H7 (cell line): Measurements from ENCODE around the gene PRKCB. TPM values are rescaled to one million over a fixed set of nuclear protein-coding genes. Genes with fewer than 3 reads are reported as not detected.

Source experiments
- DNase-seq: peaks from one replicate; pipeline ENCODE4 v3.0.0; 2012
- H3K27me3 ChIP-seq: 2 replicates; pipeline ENCODE4 v1.6.0; 2011; ENCODE audit warnings: mild to moderate bottlenecking, low read length; ENCODE audit not compliant: control insufficient read depth, insufficient read depth
- H3K36me3 ChIP-seq: replicated peaks from 2 replicates; pipeline ENCODE4 v1.5.1; 2011; ENCODE audit warnings: low read length; ENCODE audit not compliant: control insufficient read depth, insufficient read depth
- H3K4me3 ChIP-seq: 2 replicates; pipeline ENCODE4 v1.5.1; 2011; ENCODE audit warnings: low read depth, mild to moderate bottlenecking, control low read depth, low read length, moderate library complexity; ENCODE audit not compliant: insufficient read depth
- total RNA-seq: library from RNA; depleted of rRNA; stranded (reverse); fragments of >200 nt; shearing (Covaris generic); gene quantifications from 2 replicates; pipeline ENCODE4 v1.2.3, GENCODE V29; 2014

PRKCB gene
- total RNA-seq, 1 experiment from 2014 or later, result 0.80 TPM

DNA sequence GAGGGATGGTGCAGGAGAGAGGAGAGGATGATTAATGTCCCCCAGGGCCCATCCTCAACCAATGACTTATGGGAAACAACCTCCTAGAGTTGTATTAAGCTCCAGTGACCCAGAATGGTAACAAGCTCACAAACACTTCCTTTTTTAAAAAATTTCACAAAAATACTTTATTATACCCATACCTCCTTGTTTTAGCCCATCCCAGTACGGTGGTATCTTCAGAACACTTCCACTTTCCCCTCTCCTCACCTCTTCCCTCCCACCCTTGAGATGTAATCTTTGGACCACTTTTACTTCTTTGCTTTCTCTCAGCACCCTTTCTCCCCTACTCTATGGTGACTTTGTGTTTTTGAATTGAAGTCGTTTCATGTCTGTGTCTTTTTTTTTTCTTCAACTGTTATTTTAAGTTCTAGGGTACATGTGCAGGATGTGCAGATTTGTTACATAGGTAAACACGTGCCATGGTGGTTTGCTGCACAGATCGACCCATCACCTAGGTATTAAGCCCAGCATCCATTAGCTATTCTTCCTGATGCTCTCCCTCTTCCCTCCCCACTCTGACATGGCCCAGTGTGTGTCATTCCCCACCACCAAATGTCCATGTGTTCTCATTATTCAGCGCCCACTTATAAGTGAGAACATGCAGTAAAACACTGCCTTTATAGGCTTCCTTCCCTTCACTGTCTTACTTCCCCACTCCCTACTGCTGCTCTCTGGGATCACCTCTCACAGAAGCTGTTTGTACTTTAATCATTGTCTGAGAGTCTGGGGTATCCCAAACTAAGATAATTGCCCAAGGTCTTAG lies 124.5 kb downstream of the PRKCB start:
- Histone ChIP-seq H3K27me3 (no peaks in the 10 kb centered on the region), H3K36me3 (no peaks in the 10 kb centered on the region)

DNA sequence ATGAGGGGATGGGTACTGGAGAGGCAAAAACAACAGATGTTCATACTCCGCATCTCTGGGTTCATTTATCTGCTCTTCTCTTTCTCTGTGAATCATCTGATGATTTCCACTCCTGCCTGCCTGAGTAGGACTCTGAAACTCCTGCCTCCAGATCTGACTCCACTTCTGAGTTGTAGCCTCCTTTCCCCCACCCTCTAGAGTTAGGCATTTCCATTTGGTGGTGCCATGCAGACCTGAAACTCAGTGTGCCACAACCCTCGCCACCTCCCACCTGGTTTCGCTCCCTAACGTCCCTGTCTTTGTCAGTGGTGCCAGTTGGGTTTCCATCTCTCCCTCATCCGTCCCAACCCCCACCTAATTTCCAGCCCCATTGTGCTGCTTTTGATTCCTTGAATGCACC lies 126.2 kb downstream of the PRKCB start:
- no peaks in the 10 kb centered on the region for H3K36me3 ChIP-seq
- H3K27me3 ChIP-seq, result no peaks in the 10 kb centered on the region; the same call in 1 of the 2 replicates
- DNase-seq, result no peak
- H3K4me3 ChIP-seq, result no peak overlapping the region

More for the DNA sequence above, 124.5 kb downstream of the PRKCB start:
- H3K4me3 ChIP-seq, result no peak overlapping the region
- no peak for DNase-seq

DNA sequence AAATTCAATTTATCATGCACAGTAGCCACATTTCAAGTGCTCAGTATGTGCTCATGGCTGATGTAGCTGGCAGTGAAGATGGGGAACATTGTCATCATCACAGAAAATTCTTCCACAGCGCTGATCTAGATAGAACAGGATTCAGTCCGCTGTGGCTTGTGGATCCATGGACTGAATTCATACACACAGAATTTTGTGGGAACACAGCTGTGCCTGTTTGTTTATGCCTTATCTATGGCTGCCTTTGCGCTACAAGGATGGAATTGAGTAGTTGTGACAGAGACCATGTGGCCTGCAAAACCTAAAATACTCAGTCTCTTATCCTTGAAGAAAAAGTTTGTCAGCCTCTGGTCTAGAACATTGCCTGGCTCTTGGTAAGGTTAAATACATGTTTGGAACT lies 128.4 kb downstream of the PRKCB start:
- no peak for DNase-seq
- H3K4me3 ChIP-seq, result no peak overlapping the region
- no peaks in the 10 kb centered on the region for H3K36me3 ChIP-seq
- no peaks in the 10 kb centered on the region; the same call in 1 of the 2 replicates for H3K27me3 ChIP-seq

DNA sequence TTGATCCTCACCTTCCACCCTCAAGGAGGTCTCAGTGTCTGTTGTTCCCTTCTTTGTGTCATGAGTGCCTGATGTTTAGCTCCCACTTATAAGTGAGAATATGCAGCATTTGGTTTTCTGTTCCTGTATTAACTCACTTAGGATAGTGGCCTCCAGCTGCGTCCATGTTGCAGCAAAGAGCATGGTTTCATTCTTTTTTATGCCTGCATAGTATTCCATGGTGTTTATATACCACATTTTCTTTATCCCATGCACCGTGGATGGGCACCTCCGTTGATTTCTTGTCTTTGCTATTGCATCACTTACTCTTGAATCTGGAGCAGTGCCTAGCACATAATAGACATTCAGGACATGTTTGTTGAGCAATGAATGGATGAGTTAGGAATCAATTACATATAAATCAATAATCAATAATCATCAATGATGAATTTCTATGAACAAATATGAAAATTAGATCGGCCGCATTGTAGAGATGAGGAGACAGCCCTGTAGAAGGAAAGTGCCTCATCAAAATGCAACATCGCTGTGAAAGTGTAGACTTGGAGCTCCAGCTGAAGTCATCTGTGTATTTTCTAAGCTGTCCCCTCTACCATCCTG lies 129.5 kb downstream of the PRKCB start:
- Histone ChIP-seq H3K36me3 (no peaks in the 10 kb centered on the region), H3K4me3 (no peak overlapping the region), H3K27me3 (no peaks in the 10 kb centered on the region; the same call in 1 of the 2 replicates)
- no peak for DNase-seq

DNA sequence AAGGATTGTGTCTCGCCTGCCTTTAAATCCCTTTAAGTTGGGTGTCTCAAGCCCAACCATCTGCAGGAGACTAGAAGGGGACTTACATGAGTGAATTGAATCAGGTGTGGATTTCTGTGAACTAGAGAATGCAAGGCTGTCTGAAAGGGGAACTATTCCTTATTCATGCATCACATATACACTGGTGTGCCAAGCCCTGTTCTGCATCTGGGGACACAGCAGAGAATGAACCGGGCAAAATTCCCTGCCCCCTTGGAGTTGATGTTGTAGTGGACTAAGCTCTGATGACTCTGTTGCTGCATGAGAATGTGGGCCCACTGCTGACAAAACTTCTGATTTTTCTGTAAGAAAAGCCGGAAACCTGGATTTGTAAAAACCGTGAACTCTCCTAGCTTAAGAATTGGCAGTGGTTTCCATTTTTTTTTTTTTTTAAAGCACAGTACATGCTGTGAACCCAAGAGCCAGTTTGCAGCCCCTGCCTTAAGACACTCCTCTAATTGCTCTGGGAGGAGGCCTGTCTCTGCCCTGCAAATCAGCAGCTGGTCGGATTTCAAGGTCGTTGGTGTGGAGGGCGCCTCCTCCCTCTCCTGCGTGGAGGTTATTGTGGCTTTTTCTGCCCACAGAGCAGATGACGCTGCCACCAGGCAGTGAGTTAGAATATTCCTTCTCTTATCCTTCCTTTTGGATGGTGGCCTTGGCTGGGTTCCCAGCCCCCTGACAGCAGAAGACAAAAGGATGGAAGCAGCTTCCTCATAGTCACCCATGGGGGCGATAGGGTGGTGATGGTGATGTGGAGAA lies 131.0 kb downstream of the PRKCB start:
- Histone ChIP-seq H3K27me3 (peaks cover 2% of the 10 kb centered on the region; the same call in 1 of the 2 replicates), H3K36me3 (no peaks in the 10 kb centered on the region), H3K4me3 (no peak overlapping the region)
- no peak for DNase-seq

DNA sequence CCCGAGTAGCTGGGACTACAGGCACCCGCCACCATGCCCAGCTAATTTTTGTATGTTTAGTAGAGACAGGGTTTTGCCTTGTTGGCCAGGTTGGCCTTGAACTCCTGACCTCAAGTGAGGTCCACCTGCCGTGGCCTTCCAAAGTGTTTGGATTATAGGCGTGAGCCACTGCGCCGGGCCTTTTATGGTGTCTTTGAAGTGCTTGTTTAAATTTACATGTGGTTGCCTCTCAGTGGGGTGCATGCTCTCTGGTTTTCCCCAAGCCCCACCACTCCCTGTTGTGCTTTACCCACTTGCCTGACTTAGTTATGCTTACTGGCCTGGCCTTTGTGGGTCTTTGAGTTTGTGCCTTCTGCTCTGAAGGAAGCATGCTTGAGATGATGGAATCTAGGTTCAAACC lies 132.0 kb downstream of the PRKCB start:
- DNase-seq, result no peak

DNA sequence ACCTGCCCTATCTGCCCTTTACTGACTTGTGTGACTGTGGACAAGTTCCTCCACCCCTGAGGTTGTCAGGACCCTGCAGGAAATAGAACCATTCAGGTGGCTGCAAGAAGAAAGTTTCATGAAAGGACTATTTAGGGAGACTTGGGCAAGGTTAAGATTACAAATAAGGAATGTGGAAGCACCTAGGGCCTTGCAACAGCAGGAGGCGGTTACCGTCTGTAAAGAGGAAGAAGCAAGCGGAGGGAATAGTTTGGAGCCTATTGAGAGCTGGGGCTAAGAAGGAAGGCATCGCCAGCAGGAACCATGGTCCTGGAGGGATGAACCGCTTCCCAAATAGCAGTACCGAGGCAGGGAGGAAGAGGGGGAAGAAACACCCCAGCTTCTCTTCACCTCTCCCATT lies 132.4 kb downstream of the PRKCB start:
- DNase-seq, result no peak
- Histone ChIP-seq H3K27me3 (peaks cover 2% of the 10 kb centered on the region; the same call in 1 of the 2 replicates), H3K4me3 (no peak overlapping the region), H3K36me3 (no peaks in the 10 kb centered on the region)

More for the DNA sequence above, 132.0 kb downstream of the PRKCB start:
- Histone ChIP-seq H3K36me3 (no peaks in the 10 kb centered on the region), H3K27me3 (peaks cover 2% of the 10 kb centered on the region; the same call in 1 of the 2 replicates), H3K4me3 (no peak overlapping the region)

DNA sequence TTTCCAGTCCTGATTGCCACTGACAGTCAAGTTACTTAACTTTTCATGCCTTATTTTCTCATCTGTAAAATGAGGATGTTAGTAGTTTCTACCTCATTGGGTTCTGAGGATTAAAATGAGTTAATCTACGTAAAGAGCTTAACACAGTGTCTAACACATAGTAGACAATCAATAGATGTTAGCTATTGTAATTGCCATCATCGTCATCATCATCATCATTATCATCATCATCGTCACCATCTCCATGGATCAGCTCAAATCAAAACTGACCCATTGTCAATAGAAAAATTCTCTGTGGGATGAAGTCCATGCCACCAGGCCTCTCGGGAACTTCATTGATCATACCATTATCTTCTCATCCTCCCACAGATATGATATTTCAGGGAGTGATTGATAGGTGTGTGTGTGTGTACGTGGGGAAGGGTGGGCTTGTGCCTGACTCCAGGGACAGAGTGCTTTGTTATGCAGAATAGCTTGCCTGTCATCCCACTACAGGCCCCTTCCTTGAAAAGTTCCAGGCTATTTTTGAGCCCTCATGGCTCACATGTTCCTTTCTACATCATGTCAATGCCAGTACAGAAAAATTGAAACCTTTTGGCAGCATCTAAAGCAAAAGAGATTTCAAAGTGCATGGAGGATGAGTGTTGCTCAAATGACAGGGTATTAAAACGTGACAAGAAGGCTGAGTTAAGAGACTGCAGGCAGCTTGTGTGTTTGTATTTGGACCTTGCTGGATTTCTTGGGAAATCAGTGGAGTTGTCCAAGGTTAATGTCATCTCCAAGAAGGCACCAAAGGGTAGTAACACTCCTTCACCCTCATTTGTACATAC lies 133.9 kb downstream of the PRKCB start:
- H3K27me3 ChIP-seq, result peaks cover 2% of the 10 kb centered on the region; the same call in 1 of the 2 replicates
- H3K4me3 ChIP-seq, result no peak overlapping the region
- DNase-seq, result no peak
- no peaks in the 10 kb centered on the region for H3K36me3 ChIP-seq

DNA sequence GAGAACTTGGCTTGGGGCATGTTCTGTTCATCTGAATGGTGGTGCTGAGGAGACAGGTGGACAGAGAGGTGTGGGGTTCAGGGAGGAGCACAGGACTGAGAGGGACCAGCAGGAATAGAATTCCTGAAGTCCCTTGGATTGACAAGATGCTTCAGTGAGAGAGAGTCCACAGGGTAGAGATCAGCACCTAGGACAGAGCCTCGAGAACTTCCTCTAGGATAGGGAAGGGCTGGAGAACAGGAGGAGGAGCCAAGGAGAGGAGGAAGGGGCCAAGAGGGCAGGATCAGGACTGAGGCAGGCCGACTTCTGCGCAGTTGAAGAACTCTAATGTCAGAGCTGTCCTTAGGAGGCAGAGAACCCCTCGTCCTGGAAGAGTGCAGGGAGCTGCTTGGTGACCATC lies 138.4 kb downstream of the PRKCB start:
- H3K27me3 ChIP-seq, result peaks cover 2% of the 10 kb centered on the region; the same call in 1 of the 2 replicates
- DNase-seq, result peak; percentile 69

DNA sequence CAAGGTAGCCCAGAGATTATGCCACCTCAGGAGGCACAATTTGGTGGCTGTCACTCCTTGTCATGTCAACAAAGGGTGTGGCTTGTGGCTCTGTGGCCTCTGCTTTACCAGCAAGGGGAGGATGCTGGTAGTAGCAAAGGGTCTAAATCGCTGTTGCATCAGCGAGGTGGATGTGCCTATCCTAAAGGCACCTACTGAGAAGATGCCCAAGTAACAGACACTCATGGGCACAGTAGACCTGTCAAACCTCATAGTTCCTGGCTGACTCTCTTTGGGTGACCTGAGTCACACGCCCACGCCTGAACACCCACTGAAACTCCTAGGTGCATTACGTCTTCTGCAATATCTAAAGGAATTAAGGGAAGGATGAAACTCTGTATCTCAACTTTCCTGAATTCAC lies 139.5 kb downstream of the PRKCB start:
- peaks cover 2% of the 10 kb centered on the region; the same call in 1 of the 2 replicates for H3K27me3 ChIP-seq
- H3K36me3 ChIP-seq, result no peaks in the 10 kb centered on the region
- H3K4me3 ChIP-seq, result no peak overlapping the region
- no peak for DNase-seq

More for the DNA sequence above, 138.4 kb downstream of the PRKCB start:
- H3K36me3 ChIP-seq, result no peaks in the 10 kb centered on the region
- H3K4me3 ChIP-seq, result no peak overlapping the region

DNA sequence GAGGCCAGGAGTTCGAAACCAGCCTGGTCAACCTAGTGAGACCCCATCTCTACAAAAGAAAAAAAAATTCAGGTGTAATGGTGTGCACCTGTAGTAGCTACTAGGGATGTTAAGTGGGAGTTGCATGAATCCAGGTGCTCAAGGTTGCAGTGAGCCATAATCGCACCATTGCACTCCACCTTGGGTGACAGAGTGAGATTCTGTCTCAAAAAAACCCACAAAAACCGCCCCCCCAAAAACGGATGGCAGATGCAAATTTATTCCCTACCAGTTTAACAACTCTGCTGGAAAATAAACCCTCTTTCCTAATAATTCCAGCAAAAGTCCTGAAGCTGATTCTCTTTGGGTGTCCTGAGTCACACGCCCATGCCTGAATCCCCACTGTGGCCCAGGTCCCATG lies 140.3 kb downstream of the PRKCB start:
- Histone ChIP-seq H3K36me3 (no peaks in the 10 kb centered on the region), H3K27me3 (peaks cover 2% of the 10 kb centered on the region; the same call in 1 of the 2 replicates), H3K4me3 (no peak overlapping the region)
- no peak for DNase-seq

DNA sequence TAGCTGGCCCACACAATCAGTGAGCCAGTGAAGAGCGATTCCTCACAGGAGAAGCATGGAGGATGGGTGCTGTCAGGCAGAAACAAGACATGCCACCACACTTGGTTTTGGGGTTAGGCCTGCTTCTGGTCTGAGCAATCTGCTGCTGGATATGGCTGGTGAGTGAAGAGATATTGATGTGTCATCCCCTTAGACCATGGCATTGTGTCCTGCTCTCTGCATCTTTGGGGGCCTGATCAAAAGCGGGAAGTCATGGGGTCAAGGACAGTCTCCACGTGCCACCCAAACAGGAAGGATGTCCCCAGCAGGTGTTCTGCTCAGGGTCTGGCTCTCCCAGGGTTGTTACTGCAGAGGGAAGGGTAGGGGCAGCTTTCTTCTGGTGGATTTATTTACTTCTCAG lies 140.7 kb downstream of the PRKCB start:
- DNase-seq, result no peak

DNA sequence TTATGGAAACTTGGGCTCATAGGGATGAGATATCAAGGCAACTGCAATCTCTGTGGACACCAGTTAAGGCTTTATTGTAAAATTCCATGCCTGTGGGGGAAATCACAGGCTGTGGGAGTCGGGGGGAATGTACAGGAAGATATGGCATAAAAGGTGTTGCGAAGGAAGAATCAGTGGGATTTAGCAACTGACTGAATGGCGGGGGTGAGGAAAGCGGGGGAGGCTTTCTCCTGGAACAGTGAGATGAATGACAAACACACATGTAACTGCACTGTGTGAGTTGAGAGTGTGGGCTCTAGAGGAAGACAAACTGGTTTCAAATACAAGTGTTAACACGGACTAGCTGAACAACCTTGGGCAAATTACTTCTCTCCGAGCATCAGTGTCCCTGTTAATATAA lies 143.7 kb downstream of the PRKCB start:
- H3K4me3 ChIP-seq, result no peak overlapping the region
- no peak for DNase-seq
- H3K27me3 ChIP-seq, result no peaks in the 10 kb centered on the region; the same call in 1 of the 2 replicates
- no peaks in the 10 kb centered on the region for H3K36me3 ChIP-seq

More for the DNA sequence above, 140.7 kb downstream of the PRKCB start:
- Histone ChIP-seq H3K36me3 (no peaks in the 10 kb centered on the region), H3K4me3 (no peak overlapping the region), H3K27me3 (no peaks in the 10 kb centered on the region; the same call in 1 of the 2 replicates)

DNA sequence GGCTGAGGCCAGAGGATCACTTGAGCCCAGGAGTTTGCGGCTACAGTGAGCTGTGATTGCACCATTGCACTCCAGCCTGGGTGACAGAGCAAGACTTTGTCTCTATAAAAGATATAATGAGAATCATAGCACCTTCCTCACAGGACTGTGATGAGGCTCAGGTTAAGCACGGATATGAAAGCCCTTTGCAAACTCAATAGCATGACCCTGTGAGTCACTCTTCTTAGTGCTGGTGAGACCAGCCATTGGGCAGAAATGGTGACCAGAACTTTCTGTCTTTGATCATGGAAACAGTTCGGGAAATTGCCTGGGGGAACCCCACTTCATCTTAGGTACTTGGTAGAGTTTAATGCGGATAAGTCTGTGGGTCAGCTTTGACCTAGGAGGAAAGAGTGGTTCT lies 144.2 kb downstream of the PRKCB start:
- no peak for DNase-seq
- no peak overlapping the region for H3K4me3 ChIP-seq
- H3K27me3 ChIP-seq, result no peaks in the 10 kb centered on the region; the same call in 1 of the 2 replicates
- H3K36me3 ChIP-seq, result no peaks in the 10 kb centered on the region
